Measurements from ENCODE around the gene MRPL48.
"Not testable (repeated sequence)": the region's sequence is repeated elsewhere in the genome, so short reads cannot be mapped to it uniquely, and the experiment has no call there.

Gene MRPL48

DNA sequence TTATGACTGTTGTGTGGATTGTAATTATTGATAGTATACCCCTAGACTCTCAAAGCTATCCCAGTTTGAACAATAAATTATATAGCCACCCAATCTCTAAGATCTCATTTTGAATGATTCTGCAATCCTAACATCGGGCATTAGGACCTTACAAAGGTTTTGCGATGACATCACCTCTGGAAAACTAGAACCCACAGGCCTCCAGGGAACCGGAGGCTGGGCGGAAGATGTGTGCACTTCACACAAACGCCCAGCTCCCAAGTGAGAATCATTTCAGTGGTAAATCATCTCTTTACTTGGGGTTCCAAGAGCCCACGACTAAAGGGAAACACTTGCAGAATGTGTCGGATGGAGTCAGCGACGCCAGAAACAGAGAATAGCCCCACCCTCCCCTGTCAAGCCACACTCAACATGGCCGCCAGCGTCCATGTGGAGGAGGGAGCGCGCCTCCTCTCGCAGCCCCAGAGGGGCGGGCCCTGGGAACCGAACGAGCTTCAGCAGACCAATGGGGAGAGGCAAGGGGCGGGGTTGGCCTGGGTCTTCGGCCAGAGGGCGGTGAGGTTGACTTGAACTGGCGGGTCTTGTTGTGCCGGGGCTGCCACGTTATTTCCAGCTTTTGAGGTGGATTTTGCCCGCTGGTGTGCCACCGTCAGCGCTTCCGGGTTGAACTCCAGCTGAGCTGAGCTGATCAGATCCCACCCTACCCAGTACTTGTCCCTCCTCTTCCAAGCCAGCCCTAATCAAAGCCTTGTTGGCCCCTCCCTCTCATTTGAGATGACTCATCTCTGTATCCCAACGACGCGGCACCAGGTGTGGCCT, 8.4 kb upstream of the MRPL48 start:
- DNase-seq (ENCODE audit: low spot score), result peak; percentile 99

DNA sequence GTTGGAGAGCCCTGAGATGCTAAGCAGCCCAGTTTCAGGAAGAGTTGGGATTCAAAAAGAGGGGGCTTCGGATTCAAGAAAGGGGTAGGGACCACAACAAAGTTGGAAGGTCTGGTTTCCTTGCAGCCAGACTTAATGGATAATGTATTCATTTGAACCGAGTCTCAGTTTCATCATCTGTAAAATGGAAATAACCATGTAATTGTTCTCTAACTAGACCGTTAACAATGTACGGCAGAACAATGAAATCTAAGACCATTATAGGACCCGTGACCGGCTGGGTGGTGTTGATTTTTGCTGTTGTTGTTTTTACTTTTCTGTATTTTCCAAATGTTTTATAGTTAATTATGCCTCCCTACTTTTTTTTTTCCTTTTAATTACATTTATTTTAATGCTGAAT, 6.4 kb upstream of the MRPL48 start:
- no peak for DNase-seq (ENCODE audit: low spot score)

DNA sequence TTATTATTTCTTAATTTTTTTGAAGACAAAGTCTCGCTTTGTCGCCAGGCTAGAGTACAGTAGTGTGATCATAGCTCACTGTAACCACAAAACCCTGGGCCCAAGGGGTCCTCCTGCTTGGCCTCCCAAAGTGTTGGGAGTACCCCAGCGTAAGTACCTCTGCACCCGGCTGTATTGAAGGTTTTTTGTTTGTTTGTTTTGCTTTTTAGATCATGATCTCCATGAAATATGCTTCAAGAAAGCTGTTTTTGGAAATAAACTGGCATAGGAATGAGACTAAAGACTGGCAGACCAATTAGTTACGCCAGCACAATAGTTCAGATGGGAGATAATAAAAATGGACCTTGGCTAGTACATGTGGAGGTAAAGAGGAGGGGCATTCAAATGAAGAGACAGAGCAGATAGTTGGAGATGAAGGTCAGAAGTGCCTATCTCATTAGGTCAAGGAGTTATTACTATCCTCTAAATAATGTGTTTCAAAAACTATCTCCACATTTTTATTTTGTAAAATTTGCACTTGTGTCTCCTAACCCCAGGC, 4.1 kb upstream of the MRPL48 start:
- no peak for DNase-seq (ENCODE audit: low spot score)

DNA sequence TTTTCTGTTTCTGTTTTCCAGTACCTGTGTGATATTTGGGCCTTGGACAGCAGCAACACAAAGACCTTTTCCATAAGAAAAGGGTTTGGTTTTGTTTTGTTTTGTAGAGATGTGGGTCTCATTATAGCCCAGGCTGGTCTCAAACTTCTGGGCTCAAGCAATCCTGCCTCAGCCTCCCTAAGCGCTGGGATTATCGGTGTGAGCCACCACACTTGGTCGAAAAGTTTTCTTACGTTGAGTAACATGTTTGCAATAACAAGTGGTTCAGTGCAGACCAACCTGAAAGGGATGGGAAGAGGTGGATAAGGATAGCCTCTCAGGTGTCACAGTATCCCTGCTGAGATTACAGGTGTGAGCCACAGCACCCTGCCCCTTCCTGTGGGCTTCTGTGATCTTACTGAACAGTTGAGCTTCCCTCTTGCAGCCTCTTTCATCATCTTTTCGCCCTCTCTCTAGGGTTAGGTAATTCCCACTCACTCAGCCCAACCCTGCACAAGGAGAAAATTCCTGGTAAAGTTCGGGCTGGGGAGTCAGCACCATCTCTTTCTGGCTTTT, 3.5 kb upstream of the MRPL48 start:
- DNase-seq (ENCODE audit: low spot score), result no peak

DNA sequence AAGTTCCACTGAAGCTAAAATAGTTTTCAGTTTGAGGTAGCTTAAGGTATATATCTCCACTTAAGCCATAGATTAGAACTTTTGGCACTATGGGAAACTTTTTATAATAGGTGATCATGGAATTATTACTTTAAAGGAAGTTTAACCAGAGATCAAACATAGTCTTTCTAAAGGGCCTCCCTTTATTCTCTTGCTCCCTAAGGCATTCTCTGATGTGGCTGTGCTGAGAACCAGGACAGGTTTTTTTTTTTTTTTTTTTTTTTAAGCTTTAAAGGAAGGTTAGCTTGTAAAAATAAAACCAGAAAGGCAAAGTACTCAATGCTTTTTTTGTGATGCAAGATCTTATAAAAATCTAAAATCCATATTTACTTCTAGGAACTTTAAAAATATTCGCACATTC, 2.9 kb upstream of the MRPL48 start:
- no peak for DNase-seq (ENCODE audit: low spot score)

DNA sequence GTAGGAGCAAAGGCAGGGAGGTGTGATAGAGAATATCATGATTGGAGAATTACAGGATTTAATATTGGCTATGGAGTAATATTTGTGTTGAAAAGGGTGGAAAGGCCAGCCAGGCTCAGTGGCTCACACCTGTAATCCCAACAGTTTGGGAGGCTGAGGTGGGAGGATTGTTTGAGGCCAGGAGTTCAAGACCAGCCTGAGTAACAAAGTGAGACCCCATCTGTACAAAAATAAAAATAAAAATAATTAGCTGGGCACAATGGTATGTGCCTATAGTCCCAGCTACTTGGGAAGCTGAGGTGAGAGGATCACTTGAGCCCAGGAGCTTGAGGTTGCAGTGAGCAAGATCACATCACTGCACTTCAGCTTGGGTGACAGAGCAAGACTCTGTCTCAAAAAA, 2.2 kb upstream of the MRPL48 start:
- not testable (repeated sequence) for DNase-seq (ENCODE audit: low spot score)

DNA sequence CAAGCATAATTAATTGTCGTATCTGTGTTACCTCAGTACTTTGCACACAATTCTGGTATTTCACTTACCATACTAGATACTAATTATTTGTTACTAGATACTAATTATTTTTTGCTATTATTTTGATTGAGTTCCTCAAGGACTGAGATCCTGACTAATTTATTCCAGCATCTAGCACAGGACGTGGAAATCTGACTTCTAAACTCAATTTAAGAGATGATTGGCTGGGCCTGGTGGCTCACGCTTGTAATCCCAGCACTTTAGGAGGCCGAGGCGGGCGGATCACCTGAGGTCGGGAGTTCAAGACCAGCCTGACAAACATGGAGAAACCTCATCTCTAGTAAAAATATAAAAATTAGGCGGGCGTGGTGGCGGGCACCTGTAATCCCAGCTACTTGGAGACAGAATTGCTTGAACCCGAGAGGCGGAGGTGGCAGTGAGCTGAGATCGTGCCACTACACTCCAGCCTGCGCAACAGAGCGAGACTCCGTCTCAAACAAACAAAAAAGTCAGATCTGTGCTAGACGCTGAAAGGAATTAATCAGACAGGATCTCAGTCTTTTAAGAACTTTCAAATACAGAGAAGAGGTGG, 527 bp upstream of the MRPL48 start:
- no peak for DNase-seq (ENCODE audit: low spot score)

DNA sequence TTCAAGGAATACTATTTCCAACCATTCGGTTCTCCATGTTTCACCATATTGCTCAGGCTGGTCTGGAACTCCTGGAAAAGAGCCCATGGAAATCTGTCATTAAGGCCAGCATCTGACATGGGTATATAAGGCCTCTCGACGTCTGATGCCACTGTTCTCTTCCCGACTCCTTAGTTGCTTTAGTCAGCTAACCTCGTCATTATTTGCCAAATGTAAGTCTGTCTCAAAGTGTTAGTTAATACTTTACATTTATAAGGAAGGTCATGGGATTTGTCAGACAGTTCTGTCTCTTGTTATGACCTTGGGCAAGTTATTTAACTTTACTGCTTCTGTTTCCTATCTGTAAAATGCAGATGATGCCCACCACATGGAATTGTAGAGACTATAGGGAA, 1.6 kb downstream of the MRPL48 start:
- no peak for DNase-seq (ENCODE audit: low spot score)

DNA sequence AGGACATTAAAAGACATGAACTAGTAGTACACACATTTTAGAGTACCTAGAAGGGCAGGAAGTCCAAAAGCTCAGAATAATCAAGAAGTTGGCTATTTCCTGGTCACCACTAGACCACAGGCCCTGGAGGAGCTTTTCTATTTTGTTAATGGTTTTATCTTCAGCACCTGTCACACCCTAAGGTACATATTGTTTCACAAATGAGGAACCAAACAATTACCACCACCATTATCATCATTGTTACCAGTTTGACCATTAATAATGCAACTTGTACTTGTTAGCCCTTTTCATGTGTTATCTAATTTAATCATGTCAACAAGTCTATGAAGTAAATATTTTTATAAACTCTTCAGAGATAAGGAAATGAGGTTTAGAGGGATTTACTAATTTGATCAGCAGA, 4.9 kb downstream of the MRPL48 start:
- DNase-seq (ENCODE audit: low spot score), result no peak

DNA sequence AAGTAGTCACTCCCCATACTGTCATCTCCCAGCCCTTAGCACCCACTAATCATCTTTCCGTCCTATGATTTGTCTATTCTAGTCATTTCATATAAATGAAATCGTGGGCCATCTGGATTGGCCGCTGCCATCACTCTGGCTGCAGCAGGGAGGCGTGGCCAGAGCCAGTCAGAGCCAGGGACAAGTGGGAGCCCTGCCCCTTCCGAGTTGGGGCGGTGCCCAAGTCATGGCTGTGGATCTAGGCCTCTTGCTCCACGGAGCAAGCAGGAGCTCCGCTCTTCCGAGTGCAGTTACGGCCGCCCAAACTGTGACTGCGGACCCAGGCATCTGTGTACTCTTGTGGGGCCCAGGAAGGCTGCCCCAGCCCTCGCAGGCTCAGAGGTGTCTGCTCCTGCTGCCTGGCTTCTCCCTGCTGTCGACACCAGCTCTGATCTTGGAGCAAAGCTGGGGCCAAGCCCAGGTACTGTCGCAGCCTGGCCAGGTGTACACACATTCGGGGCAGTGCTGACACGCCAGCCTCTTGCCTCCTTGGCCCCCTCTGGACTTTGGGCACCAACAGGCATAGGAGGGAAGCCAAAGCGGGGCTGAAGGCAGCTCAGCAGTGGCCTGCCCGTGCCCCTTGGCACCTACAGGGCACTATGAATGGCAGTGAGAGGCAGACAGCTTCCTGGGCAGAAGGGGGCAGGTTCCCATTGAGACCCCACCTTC, 8.4 kb downstream of the MRPL48 start:
- DNase-seq (ENCODE audit: low spot score), result no peak

DNA sequence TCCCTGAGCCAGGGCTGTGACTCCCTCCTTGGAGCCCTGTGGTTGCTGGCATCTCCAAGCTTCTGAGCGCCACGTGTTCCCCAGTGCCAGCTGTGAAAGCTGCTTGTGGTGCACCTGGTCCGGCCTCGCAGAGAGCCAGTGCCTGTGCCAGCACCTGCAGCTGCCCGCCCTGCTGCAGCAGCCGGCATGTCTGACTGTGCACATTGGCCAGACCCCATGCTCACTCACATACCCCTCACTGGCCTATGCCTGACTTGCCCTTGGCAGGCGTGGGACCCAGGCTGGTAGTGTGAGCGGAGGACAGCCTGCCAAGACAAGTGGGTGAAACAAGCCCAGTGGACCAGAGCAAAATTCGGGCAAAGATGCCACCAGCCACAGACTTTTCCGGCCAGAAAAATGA, 9.8 kb downstream of the MRPL48 start:
- DNase-seq (ENCODE audit: low spot score), result no peak

DNA sequence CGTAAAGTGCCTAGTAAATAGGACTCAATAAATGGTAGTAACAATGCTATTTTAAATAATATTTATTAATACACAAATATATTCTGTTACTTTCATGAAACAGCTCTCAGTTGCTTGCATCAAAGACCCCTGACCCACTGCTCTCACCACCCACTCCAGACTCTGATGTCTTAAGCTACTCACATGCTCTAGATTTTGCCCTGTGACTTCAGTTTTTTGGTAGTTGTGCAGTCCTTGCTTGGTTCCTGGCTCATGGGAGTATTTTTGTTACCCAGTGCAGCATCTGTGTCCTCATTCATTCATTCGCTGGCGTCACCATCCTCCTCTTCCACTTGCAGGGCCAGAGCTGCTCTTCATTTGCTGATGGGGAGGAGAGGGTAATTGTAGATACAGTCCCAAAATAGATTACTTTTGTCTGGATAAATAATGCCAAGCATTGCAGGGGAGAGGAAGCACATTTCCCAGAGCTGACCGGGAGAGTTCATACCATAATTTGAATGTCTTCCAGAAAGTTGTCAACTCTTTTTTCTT, 12.7 kb downstream of the MRPL48 start:
- no peak for DNase-seq (ENCODE audit: low spot score)

DNA sequence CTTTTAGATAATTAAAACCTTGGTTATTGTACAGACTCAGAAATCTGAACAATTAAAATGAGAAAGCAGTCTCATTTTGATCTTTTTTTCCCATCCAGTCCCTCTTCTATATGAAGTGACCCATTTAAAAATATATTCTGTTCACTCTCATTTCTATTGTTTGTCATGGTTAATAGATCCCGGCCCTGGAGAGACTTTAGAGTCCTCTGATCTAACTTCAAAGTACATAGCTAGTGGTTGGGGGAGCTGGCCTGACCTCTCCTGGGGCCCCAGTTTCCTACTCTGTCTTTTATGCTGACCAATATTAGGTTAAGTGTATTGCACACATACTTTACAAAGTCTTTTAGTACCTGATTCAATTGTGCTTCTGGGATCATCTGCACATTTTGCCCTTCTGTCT, 13.5 kb downstream of the MRPL48 start:
- DNase-seq (ENCODE audit: low spot score), result no peak

DNA sequence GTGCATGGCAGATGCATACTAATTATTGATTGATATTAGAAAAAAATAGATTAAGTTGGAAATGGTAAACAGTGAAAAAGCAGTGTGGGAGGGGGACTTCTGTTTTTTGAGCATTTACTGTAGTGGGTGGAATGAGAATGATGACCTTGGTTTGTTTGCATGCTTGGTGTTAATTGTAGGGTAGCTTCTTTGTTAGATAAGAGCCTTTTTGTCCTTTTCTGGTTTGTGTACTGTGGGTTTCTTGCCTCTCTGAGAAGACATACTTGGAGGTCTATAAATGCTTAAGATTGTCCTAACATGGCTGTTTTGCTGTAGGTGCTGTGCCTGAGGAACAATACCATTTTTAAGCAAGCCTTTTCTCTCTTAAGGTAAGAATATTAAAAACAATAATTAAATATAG, 17.0 kb downstream of the MRPL48 start:
- no peak for DNase-seq (ENCODE audit: low spot score)

DNA sequence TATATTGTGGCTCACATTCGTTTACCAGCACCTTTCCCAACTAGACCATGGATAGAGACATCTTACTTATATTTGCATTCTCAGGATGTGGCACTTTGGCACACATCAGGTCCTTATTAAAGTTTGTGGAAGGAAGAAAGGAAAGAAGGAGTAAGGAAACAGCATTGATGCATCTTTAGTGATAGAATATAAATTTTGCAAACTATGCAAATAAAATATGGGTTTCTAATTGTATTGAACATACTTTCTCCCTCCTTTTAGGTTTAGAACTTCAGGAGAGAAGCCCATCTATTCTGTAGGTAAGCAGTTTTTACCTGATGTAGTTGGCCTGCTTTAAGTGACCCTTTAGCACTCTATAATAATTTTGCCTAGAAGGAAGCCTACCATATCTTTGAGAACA, 20.4 kb downstream of the MRPL48 start:
- DNase-seq (ENCODE audit: low spot score), result no peak

DNA sequence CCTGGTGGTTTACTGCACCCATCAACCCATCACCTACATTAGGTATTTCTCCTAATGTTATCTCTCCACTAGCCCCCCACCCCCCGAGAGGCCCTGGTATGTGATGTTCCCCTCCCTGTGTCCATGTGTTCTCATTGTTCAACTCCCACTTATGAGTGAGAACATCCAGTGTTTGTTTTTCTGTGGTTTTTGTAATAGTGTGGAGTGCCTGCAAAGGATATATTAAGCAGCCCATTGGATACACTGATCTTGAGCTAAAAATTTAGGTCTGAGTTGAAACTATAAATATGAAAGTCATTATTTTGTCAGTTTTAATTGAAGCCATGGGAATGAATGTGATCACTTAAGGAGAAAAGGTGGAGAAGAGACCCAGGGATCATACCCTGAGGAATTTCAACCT, 23.0 kb downstream of the MRPL48 start:
- DNase-seq (ENCODE audit: low spot score), result no peak

DNA sequence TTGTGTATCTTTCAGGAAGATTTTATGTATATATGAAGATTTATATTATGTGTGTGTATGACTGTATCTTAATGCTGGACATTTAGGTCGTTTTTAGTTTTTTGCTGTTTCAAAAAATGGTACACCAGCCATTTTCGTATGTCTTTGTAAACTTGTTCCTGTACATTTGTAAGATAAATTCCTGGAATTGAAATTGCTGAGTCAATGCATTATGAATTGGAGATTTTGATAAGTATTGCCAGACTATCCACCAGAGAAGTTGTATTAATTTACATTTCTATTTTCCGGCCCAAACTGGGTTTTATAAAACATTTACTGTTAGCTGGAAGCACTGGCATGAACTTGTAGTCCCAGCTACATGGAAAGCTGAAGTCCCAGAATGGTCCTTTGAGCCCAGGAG, 24.6 kb downstream of the MRPL48 start:
- DNase-seq (ENCODE audit: low spot score), result no peak

DNA sequence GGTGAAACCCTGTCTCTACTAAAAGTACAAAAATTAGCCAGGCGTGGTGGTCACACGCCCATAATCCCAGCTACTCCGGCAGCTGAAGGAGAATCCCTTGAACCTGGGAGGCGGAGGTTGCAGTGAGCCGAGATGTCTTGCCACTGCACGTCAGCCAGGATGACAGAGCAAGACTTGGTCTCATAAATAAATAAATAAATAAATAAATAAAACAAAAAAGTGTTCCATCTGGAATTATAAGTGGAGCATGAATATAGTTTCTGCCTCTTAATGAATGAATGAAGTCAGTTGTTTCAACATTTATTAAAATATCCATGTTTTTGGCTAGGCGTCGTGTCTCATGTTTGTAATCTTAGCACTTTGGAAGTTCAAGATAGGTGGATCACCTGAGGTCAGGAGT, 27.1 kb downstream of the MRPL48 start:
- no peak for DNase-seq (ENCODE audit: low spot score)

DNA sequence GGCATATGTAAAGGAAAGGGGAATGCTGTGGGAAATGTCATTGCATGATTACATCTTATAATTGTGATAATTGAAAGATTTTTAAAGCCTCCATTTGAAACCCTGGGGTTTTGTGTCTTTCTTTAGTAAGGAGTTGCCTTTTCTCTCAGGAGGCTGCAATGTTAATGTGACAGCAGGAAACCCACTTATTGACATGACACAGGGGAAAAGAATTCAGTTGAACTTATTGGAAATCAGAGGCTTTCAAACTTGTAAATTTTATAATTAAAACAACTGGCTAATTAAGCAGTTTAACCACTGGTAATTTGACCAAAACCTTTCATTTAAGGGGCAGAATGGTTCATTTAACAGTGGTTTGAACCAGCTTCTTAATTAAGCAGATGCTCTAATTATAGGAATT, 31.2 kb downstream of the MRPL48 start:
- DNase-seq (ENCODE audit: low spot score), result no peak

DNA sequence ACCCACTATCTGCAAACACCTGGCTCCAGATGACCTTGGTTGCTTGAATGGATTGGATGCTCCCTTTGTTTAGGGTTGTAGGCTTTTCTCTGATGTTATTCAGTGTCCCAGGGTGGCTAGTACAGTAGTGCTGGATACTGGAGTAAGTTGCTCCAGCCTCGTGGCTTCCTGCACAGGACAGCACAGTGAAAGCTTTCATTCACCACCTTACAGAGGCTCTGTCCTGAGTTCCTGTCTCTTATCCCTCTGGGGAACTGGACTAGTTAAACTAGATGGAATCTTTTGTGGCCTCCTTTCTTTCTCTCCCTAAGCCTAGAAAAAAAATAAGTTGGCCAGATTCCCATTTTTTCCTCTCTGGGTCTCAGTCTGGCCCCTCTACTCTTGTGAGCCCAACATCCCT, 42.6 kb downstream of the MRPL48 start:
- no peak for DNase-seq (ENCODE audit: low spot score)

DNA sequence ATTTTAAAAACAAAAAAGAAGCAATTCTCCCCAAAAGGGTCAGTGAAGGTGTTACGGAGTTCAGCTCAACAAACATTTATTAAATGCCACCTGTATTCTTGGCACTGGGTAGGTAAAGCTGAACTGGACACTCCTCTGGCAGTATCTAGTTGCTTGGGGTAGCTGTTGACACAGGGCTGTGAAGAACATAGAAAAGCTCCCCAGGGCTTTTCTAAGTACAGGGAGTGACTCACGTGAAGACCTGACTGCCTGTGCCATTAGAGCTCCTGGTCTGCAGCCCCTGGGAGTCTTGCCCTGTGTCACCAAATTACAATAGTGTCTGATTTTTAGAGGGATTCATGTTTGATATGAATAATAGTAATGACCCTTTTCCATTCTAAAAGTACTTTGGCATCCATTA, 45.4 kb downstream of the MRPL48 start:
- DNase-seq (ENCODE audit: low spot score), result no peak

DNA sequence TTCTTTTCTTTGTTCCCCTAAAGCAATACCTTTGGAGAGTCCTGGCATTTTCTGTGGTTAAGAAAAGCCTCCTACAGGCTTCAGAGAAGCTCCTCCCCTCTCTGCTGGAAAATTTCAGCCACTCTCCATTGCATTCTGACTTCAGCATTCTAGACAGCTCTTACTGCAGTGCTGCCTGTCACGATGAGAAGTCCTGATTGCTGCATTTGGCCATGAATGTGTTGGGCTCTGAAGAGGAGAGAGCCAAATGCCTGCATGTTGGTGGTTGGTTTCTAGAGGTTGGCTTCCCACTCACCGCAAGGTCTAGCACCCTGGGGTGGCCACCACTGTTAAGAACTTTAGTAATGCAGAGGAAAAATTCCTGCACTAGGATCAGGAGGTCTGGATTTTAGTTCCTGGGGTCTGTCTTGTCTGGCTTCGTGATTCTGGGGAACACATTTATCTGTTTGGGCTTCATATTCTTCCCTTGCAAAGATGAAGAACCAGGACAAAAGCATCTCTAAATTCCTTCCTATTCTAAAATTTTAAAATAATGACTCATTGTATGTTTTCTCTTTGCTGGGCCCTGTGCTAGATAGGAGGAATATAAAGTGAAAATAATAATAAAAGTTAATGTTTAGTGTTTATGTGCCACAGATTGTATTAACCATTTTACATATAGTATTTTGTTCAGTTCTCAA, 50.9 kb downstream of the MRPL48 start:
- no peak for DNase-seq (ENCODE audit: low spot score)
